GM18511 (cell line): ENCODE results near the gene LIPC.

Experiments
- ATAC-seq: cut with Tn5 transposase; IDR thresholded peaks from one replicate; pipeline ENCODE4 v1.9.1; 2021; ENCODE audit warnings: mild to moderate bottlenecking, moderate library complexity; ENCODE audit not compliant: unreplicated experiment

LIPC gene

DNA sequence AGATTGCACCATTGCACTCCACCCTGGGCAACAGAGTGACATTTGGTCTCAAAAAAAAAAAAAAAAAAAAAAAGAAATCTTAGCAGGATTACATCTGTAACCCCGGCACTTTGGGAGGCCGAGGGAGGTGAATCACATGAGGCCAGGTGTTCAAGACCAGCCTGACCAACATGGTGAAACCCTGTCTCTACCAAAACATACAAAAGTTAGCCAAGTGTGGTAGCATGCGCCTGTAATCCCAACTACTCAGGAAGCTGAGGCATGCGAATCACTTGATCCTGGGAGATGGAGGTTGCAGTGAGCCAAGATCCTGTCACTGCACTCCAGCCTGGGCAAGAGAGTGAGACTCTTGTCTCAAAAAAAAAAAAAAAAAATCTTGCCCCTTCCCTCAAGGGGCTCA, 40.4 kb downstream of the LIPC start:
- no peak for ATAC-seq

DNA sequence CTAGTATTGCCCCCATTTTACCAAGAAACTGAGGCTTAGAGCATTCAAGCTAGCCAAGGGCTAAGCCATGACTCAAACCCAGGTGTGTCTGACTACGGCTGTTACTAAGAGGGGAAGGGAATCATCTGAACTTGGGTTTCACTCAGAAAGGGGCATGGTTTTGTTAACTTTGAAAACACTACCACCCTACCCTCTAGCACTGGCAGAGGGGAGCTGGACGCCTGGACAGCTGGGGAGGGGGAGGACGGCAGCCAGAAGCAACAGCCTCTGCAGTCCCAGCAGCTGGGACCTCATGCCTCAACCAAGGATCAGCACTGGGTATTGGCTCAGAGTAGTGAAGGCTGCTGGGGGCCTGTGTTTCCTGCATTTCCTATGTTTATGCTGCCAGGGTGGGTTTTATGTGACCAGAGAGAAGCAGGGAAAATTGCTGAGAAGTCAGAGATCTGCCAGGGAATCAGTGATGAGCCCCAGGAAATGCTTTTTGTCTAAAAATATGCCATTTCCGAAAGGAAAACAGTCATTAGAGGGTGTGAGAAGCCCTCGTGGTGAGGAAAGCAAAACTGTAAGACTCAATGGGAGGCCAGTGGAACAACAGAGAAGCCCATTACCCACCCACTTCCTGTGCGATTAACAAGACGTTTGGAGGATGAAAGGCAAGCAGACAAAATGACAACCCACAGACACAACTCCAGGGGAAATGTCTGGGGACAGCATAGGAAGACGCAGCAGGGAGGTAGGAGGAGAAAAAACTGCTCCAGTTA, 41.2 kb downstream of the LIPC start:
- ATAC-seq, result peak; percentile 48

- ATAC-seq, result no peak
Observed at GRCh38 chr15:58473724-58474123, 41.9 kb downstream of the LIPC start.

GRCh38 chr15:58474741-58475323, 43.0 kb downstream of the LIPC start:
- no peak for ATAC-seq

DNA sequence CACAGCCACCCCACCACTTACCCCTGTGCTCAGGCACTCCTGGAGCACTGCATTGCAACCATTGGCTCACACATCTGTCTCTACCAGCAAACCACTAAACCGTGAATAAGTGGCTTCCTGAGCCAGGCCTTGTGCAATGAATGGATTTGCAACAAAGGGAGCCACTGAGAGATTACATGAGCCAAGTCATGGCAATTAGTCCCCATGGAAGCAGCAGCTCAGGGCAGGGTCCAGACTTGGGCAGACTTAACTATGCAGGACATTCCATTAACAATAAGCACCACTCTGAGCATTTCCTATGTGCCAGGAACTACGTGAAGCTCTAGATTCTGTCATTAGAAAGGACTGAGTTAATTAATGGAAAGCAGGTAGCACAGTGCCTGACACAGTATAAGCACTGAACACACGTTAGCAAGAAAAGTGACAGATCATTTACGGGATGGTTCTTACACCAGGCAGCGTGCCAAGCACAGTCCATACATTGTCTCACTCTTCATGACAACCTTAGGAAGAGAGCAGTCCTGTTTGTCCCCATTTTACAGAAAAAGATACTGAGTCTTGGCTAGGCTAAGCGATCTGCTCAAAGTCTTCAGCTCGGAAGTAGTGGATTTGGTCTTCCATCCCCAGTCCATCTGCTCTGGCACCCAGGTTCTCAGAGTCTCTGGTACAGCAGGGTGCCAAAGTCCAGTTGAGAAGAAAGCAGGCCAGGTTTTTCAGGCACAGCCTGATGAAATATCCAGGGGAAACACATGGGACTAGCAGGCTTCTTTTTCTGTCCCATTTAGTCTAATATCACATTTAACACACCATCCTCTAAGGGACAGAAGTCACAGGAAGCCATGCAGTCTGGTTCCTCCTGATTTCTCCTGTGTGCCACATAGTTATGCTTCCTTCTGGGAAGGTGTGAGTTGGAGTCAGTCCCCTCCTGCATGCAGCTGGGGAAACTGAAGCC, 44.1 kb downstream of the LIPC start:
- no peak for ATAC-seq

GRCh38 chr15:58476525-58477162, 44.9 kb downstream of the LIPC start:
- ATAC-seq, result no peak

DNA sequence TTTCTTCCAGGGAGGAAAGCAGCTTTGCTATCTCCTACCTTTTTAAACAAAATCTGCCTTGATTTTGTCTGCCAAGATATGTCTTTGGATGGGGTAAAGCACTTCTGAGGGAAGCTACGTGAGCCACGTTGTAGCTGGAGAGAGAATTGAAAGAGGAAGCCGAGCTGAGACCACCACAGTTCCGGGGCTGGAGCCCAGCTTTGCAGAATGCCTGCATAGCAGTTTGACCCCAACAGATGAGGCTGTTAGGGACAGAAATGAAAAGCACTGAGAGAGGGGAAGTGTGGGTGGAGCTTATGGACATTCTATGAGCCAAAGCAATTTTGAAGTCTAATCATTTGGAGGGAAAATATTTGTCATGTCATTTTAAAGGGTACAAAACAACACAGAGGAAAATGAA, 45.4 kb downstream of the LIPC start:
- no peak for ATAC-seq

GRCh38 chr15:58478035-58478434, 46.2 kb downstream of the LIPC start:
- no peak for ATAC-seq

GRCh38 chr15:58478579-58478978, 46.8 kb downstream of the LIPC start:
- ATAC-seq, result no peak

DNA sequence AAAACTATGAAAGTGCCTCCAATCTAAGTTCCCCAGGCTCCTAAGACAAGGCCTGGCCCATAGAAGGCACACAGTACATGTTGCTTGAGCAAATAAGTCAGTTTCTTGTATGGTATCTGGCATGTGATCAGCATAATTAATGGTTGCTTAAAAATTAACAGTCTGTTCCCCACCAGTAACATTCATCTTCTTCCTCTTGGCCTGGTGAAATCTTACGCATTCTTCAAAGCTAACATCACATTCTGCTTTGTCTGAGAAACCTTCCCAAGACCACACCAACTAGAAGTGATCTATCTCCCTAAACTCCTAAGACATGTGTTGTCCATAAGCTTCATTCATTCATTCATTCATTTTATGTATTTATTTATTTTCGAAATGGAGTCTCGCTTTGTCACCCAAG, 48.1 kb downstream of the LIPC start:
- no peak for ATAC-seq

DNA sequence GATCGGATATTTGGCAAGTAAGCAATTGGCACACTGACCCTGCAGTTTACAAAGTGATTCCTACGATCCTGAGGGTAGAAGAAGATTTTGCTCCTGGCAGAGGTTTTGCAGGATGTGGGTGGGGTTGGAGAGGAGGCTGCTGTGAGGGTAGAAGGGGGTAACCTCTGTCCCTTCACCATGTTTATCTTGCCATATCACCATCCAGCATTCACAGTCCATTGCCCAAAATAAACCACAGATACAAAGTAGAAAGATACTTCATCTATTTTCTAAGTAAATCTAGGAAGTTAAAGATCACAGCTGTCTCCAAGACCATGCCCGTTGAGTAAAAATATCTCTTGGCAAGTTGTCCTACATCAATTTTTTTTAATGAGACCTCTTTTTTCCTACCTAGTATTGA, 51.6 kb downstream of the LIPC start:
- no peak for ATAC-seq

- ATAC-seq, result no peak
Observed at GRCh38 chr15:58484791-58485600, 53.2 kb downstream of the LIPC start.

- ATAC-seq, result no peak
Observed at GRCh38 chr15:58486062-58486461, 54.3 kb downstream of the LIPC start.

DNA sequence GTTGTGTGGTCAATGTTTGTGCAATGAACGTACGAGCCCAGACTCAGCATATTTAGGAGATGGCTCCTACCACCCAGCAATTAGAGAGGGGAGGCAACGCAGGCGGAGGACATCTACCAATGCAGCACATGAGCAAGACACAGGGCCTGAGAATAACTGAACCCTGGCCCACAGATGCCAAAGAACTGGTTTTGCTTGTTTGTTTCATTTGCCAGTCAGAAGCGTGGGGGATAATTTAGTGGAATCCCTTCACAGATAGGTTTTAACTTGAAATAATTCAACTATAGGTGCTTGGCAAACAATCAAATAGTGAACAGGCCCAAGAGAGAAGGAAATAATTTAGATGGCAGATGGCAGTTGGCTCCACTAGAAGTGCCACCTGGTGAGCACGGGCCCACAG, 54.8 kb downstream of the LIPC start:
- no peak for ATAC-seq

DNA sequence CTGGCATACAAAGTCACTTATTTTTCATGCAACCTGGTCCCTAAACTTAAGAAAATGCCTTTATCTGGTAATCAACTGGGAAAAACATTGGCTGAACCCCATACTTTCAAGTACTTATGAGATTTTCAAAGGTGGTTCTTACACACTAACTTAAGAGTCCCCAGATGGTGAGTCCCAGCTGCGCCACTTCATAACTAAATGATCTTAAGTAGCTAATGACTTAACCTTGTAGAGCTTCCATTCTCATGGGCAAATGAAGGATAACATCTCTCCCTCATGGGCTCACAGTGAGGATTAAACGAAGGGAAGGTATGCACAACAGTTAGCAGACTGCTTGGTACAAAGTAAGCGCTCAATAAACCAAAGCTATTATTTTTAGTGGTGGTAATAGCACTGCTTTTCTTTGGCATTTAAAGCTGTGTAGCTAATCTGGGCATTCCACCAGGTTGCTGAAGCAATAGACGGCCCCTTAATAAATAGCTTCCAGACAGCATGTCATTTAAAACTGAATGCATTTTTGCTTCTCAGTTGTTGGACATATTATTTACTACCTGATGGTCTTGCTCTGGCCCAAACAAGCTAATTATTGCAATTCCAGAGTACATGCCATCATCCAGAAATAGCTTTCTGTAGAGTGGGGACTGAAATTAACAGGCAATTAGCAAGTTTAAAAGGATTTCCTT, 55.4 kb downstream of the LIPC start:
- no peak for ATAC-seq

- ATAC-seq, result no peak
Observed at GRCh38 chr15:58487724-58488120, 55.9 kb downstream of the LIPC start.

DNA sequence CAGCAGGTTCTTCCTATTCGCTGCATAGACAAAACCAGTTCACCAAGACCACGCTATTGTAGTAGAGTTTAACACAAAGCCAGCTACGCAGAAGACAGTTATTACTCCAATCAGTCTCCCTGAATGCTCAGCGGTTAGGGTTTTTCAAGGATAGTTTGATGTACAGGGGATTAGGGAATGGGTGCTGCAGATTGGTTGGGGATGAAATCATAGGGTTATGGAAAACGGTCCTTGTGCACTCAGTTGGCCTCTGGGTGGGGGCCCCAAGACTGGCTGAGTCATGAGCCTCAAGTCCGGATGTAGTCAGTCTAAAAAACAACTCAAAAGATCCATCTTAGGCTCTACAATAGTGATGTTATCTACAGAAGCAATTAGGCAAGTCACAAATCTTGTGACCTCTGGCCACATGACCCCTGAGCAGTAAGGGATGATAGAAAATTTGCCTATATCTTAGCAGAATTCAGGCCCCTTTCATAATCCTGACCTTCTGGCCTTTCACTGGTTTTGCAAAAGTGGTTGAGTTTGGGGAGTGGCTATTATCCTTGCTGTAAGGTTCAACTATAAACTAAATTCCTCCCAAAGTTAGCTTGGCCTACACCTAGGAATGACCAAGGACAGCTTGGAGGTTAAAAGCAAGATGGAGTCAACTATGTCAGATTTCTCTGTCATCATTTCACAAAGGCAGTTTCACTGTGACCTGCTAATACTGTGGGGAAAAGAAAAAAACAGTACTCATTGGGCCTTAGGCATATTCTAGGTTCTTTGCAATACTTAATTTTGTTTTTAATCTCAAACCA, 57.7 kb downstream of the LIPC start:
- ATAC-seq, result no peak

- no peak for ATAC-seq
Observed at GRCh38 chr15:58490086-58490887, 58.5 kb downstream of the LIPC start.
